ENCODE results near the gene TRAF1.
A peak's percentile ranks its signal among the peaks of the same experiment; 100 is the strongest.

TRAF1 gene

DNA sequence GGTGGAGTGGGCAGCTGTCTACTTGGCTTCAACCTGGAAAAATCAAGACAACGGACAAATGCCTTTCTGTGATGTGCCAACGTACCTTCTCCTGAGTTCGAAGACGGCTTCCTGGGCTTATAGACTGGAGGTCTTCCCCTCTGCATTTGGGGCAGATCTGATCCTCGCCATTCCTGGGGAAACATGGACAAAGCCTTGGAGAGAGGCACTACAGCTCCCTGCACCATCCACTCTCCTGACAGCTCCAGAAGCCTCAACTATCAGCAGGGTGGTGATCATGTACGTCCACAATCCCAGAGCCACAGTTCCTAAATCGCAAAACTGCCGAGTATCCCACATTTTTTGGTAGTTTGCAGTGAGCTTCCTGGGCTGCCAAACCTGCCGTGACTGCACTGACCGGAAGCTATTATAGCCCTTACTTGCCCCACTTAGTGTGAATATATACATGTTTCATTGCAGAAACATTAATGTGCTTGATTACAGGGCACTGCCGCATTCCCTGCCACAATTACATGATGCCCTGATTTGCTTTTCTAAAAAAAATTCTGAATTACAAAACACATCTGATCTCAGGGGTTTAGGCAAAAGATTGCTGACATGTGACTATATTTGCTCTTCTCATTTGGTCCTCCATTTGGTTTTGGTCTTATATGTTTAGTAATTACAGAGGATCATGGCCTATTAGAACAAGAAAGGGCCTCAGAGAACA is 2.8 kb downstream of the TRAF1 start:
- no peak for DNase-seq (ENCODE audit: low read depth)

GRCh38 chr9:120922404-120923195 is 4.0 kb downstream of the TRAF1 start:
- no peak for DNase-seq (ENCODE audit: low read depth)

- peak; percentile 25 for DNase-seq (ENCODE audit: low read depth)
These were observed 4.9 kb downstream of the TRAF1 start for GRCh38 chr9:120921661-120922181.

DNA sequence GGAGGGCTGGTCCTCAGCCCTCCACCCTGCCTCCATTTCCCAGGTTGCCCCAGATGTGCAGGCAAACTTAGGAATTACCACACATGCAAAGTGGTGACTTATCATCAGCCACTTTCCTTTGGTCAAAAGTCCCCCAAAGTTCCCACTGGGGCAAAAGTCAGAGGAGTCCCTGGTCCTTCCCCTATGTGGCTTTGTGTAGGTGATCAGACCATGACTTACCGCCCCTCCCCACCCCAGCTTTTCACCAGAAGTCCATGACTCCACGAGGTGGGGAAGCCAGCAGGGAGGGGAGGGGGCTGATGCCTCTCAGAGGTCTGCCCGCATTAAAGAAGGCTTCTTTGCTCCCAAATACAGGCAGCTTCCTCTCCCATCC is 5.8 kb downstream of the TRAF1 start:
- no peak for DNase-seq (ENCODE audit: low read depth)

DNA sequence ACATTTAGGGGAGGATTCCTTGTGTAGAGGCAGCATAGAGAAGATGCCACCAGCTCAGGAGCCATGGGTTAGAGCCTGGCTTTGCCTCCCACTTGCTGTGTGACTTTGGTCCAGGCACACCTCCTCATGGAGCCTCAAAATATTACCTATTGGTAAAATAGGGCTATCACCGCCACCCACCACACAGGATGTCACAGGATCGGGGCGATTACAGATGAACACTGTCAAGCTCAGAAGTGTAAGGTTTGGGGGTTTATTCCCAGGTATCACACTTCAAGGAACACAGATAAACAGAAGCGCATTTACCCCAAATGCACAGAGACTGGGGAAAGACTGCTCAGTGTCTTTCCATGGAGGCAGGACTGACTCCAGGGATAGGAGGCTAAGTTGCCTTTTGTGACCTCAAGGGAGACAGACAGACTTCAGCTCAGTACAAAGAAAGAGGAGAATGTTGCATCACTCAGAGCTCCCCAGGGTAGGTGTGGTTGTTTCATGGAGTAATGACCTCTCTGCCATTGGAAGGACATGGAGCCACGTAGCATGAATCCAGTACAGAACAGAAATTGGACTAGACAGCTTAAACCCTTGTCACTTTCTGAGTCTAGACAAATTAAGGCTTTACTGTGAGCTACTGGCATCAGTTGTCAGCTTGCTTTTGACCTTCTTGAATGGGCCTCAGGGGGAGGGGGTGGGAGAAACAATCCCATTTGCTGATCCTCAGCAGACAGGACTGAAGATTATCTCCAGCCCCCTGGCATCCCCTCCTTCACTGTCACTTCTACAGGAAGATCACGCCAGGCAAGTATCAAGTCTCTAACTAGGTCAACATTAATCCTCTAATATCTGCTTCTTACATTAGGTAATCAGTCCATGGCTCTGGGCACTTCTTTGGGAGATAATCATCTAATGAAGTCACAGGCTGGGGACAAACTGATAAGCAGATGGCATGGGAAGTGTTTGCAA is 6.5 kb downstream of the TRAF1 start:
- peak; percentile 51 for DNase-seq (ENCODE audit: low read depth)

- DNase-seq (ENCODE audit: low read depth): peak; percentile 87
These were observed 7.4 kb downstream of the TRAF1 start for GRCh38 chr9:120918931-120919842.

DNA sequence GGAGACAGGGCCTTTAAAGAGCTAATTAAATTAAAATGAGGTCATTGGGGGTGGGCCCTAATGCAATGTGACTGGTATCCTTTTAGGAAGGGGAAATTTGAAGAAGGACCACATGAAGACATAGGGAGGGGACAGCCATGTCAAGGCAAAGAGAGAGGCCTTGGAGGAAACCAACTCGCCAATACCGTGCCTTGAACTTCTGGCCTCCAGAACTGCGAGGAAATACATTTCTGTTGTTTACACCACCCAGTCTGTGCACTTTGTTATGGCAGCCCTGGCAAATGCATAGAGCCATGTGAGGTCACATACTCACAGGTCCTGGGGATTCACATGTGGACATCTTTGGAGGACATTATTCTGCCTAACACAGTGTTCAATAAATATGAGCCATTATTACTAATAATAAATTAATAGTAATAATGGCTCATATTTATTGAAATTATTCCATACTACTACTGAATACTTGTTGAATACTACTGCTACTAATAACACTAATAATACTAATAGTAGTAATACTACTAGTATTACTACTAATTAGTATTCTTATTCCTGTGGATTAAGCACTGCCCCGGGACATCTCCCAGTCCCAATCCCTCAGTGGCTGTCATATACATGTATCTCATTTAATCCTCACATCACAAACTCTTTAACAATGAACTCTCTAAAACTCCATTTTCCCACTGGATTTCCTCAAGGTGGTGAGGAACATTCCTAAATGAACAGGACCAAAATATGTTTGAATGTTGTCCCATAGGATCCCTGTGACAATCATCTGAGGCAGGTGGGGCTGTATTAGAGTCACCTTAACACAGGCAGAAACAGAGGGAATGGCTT is 8.4 kb downstream of the TRAF1 start:
- DNase-seq (ENCODE audit: low read depth): no peak

DNA sequence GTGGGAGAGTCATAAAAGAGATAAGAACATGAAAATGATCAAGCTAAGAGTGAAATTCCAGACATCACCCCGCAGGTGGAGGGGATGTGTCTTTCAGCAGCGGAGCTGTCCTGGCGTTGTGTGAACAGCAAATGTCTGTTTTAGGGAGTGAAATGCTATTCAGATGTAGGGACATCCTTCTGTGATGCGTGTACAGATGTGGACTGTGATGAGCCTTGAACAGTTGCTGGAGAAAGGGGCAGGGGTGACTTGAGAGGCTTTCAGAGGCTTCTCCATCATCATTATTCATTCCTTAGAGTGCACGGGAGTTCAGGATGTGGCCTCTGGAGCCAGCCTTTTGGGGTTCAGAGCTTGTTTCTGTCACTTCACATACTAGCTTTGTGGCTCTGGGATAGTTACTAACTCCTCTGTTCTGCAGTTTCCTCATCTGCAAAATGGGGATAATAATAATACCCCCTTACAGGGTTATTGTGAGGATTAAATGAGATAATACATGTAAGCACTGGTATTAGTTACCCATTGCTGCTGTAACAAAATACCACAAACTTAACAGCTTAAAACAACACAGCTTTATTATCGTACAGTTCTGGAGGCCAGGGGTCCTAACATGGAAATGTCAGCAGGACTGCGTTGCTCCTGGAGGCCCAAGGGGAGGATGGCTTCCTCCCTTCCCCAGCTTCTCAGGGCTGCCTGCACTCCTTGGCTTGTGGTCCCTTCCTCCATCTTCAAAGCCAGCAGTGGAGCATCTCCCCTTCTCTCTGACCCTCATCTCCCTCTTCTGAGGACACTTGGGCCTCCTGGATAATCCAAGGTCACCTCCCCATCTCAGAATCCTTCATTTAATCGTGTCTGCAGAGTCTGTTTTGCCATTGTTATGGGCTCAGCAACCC is 9.4 kb downstream of the TRAF1 start:
- no peak for DNase-seq (ENCODE audit: low read depth)

DNA sequence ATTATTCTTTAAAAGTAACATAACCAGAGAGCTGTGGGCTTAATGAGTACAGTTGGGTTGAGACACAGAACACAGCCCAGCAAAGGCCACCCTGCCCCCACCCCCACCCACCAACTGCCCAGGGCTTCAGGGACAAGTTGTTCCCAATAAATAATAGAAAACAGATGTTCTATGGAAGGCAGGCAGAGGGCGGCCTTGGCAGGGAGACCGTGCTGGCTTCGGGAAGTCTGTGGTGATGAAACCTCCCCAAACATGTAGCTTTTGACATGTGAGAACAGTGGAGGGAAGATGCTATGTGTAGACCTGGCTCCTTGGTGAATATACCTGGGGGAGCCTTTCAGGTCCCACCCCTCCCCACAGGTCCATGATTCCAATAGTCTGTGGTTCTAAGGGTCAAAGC is 10.0 kb downstream of the TRAF1 start:
- DNase-seq (ENCODE audit: low read depth): peak; percentile 82

- DNase-seq (ENCODE audit: low read depth): no peak
These were observed 10.6 kb downstream of the TRAF1 start for GRCh38 chr9:120915854-120916470.

DNA sequence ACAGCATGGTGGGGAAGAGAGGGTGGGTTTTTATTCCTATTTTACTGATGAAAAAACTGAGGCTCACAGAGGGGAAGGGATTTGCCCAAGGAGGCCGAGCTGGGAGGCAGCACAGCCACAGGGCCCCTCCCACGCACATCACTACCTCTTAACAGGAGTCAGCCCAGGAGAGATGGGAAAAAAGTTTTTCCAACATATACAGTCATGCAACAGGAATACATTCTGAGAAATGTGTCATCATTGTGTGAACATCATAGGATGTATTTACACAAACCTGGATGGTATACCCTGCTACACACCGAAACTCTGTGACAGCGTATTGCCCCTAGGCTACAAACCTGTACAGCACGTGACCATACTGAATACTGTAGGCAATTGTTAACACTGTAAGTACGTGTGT is 11.6 kb downstream of the TRAF1 start:
- DNase-seq (ENCODE audit: low read depth): peak; percentile 43

DNA sequence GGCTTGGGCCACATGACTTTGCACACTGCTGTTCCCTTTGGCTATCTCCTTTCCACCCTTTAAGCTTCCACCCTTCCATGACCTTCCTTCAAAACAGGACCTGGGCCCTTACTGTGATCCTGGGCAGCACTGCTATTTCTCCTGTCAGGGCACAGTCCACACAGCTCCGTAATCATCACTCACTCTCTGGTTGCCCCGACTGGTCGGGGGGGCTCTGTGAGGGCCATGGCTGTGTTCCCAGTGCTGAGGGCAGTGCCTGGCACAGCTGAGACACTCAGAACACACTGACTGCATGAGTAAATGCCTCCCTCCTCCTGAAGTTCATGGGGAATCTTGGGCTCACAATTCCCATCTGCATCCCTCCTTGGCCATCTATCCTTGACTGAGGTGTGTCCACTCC is 12.2 kb downstream of the TRAF1 start:
- no peak for DNase-seq (ENCODE audit: low read depth)

DNA sequence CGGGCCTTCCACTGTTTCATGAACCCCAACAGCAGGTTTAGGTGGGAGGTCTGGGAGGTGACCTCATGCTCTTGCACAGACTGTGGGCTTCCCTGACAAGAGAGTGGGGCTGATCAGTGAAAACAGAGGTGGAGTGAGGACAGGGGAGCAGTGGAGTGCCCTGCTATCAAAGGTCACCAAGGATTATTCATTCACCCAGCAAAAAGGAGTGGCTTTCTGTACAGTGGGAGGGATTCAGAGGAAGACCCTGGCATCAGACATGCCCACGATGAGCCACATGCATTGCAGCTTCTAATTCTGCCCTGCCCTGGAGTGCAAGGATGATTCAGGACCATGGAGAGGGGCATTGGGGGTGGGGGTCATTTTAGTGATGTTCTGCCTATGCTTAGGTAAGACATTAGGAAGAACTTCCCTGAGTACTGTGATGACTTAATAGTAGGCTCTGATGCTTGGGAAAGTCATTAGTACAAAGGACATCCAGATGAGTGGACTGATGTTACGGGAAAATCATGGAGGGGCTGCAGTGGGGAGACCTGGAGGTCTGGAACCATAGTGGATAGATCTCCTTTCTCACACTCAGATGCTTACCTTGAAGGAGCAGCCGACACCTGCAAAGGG is 12.8 kb downstream of the TRAF1 start:
- DNase-seq (ENCODE audit: low read depth): peak; percentile 23

- DNase-seq (ENCODE audit: low read depth): no peak
These were observed 13.5 kb downstream of the TRAF1 start for GRCh38 chr9:120912958-120913646.

DNA sequence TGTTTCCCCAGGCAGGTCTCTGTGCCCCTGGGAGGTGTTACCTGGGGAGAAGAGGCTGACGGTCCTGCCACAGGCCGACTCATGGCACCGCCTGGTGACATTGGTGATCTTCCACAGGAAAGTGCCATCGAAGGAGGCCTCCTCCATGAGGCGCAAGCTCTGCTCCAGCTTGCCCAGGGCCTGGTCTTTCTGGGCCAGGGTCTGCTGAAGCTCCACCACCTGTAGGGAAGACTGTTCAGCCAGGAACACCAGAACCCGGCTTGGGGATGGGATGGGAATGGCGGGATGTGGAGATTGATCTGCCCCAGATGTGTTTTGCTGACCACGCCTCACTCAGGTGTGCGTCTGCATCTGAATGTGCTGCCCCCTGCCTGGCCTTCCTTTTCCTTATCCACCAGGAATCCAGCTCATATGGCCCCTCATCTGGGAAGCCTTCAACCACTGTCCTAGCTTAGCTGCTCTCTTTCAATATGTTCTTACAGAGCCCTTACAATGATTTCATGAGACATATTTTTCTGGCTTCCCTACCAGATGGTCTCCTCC is 15.2 kb downstream of the TRAF1 start:
- DNase-seq (ENCODE audit: low read depth): no peak

DNA sequence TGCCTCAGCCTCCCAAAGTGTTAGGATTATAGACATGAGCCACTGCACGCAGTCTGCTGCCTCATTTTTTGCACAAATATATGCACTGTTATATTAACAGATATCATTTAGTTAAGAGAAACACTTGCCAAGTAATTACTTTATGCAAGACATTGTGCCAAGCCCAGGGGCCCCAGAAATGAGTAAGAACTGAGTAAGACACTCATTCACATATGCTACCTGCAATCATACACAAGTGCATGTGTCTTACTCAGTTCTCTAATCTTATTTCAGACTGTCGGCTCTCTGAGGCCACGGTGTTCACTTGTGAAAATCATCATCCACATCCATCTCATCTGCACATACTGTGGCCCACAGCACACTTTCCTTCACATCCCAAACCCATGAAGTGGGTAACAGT is 16.0 kb downstream of the TRAF1 start:
- no peak for DNase-seq (ENCODE audit: low read depth)

GRCh38 chr9:120909904-120910303 is 16.7 kb downstream of the TRAF1 start:
- no peak for DNase-seq (ENCODE audit: low read depth)

Measured in EH (cell line).